Pons (tissue), 1 donor: ENCODE results near the gene ABHD17C.
"Not testable (repeated sequence)": the region's sequence is repeated elsewhere in the genome, so short reads cannot be mapped to it uniquely, and the experiment has no call there.

Source experiments
- DNase-seq: peaks from one replicate; pipeline ENCODE4 v3.0.0-alpha.2; 2016; ENCODE audit warnings: low spot score

The ABHD17C gene

DNA sequence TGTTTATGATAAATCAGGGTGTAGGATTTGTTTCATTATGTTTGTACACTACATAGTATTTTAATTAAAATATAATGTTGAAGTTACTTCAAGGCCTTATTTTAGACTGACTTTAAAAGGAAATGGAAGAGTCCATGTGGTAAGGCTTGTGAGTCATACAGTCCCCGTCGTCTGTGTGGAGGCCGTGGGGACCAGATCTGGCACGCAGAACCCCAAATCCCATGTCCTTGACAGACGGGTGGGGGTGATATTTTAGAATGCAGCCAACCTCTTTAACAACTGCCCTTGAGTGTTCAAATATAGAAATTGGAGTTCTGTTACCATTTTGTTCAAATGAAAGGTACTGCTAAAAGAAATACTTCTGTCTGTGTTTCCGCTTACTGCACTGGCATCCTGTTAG lies 35.8 kb downstream of the ABHD17C start:
- DNase-seq: no peak

DNA sequence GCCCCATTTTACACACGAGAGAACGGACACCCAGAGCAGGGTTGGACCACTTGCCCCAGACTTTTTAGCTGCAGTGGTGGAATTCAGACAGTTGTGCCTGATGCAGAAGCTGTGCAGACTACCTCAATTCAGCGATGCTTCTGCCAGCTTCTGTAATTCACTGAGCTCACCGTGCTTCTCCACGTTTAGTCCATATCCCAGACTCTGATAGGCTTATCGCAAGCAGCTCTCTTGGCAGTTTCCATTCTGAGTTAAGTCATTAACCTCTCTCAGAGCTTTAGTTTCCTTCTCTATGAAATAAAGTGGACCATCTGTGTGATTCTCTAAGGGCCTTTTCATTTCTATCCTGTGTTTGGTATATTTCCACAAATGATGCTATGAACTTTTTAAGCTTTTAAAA lies 37.1 kb downstream of the ABHD17C start:
- DNase-seq: no peak

GRCh38 chr15:80732818-80733217 lies 37.7 kb downstream of the ABHD17C start:
- DNase-seq: no peak

- no peak for DNase-seq
Observed at GRCh38 chr15:80733460-80733859, 38.4 kb downstream of the ABHD17C start.

DNA sequence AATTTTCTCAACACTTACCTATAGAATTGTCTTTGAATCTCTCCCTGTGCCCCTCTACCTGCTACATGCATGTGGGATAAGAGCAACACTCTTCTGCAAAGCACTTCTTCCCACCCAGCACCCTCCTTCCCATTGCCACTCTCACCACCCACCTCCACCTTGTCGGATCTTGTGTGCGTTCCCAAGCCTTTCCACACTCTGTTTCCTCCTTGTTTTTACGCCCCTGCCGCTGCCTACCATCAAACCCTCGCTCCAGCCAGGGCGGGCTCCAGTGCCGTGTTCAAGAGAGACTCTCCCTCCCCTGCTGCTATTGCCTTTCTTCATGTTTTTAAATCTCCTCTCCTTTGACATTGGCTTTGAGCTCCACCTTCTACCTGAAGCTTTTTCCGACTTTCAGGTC lies 40.2 kb downstream of the ABHD17C start:
- no peak for DNase-seq

DNA sequence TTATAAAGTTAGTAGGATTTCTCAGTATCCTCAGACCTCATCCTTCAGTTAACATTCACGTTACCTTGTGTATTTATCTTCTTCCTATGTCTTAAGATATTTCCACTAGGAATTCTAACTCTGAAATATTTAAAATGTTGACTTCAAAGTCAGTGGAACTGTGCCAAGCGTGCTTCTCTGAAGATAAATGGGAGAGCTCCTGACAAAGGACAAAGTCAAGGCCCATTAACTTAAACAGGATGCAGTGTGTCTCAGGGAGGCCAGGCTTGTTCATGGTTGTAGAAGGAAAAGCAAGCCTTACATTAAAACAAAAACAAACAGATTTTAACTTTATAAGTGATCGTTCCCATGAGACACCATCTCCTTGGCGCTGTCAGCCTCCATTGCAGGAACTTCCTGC lies 41.5 kb downstream of the ABHD17C start:
- no peak for DNase-seq

DNA sequence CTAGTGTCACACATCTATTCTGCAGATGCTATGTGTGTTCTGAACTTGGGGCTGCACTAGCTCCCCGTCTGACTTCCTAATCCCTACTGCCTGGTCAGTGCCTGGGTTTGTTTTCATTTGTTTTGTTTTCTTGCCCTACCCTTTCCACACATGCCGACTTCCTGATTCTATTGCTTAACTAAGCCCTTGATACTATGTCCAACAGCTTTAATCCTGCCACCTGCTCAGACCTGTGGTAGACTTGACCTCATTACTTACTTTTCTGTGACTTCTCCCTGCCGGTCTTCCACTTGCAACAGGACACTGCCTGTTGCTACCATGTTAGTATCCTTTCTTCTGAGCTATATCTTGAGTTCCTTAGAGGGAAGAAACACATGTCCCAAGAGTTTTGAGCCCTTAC lies 44.8 kb downstream of the ABHD17C start:
- no peak for DNase-seq

DNA sequence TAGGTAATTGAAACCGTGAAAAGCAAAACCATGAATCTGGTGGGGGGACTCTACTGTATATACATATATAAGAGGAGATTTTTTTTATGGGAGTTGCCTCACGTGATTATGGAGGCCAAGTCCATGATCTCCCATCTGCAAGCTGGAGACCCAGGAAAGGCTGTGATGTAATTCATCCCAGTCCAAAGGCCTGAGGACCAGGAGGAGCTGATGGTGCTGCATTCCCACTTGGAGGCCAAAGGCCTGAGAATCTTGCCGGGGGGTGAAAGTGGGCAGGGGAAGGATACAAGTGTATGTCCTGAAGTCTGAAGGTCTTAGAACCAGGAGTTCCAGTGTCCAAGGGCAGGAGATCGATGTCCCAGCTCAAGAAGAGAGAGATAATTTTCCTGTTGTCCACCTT lies 47.0 kb downstream of the ABHD17C start:
- no peak for DNase-seq

GRCh38 chr15:80743189-80743833 lies 48.2 kb downstream of the ABHD17C start:
- DNase-seq: no peak

DNA sequence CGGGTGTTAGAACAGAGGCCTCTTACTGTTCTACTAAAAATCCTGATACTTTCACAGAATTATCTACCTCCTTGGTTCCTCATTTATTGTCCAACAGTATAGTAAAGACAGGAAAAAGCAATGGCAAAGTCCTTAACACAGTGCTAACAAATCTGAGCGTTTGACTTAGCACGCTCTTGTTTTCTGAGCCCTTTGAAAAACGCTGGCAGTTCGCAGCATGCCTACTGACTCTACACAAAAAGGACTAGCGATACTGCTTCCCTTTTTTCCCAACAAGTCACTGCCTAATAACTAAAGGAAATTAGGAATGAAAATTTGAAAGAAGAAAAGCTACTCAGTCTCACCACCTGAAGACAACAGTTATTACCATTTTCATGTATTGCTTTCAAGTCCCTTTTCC lies 49.3 kb downstream of the ABHD17C start:
- no peak for DNase-seq

DNA sequence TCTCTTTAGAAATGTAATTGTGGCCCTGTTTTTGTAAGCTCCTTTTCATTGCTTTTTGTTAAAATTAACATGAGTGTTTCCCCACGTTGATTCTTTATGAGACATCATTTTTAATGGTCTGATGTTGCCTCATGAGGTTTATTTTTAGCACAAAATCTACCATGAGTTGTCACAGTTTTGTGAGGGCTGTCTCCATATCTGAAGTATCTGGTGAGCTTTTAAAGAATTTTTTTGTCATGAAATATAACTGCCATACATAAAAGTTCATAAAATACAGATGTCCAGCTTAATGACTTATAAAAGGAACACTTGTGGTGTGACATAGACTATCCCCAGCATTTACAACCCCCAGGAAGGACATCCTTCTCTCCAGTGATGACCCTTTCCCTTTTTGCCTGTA lies 49.7 kb downstream of the ABHD17C start:
- no peak for DNase-seq

GRCh38 chr15:80745888-80746287 lies 50.8 kb downstream of the ABHD17C start:
- DNase-seq: no peak

- no peak for DNase-seq
Observed at GRCh38 chr15:80747317-80748053, 52.4 kb downstream of the ABHD17C start.

GRCh38 chr15:80749589-80749988 lies 54.5 kb downstream of the ABHD17C start:
- DNase-seq: no peak

GRCh38 chr15:80750575-80750974 lies 55.5 kb downstream of the ABHD17C start:
- peak; percentile 40 for DNase-seq

DNA sequence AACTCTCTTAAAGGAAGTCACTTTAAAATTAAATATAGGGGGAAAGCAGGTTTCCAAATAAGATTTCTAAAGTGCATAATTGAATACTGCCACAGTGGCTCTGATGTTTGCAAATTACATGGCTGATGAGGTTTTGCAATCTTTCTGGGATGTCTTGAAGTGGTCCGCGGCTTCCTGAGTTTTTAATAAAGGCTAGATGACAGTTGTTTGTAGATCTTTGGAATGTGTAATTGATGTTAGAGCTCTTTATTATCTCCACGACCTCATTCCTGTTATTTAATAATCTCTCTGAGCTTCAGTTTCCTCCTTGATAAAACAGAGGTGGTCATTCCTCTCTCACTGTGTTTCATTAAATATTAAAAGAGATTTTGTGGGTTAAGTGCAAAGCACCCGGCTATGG lies 57.1 kb downstream of the ABHD17C start:
- DNase-seq: no peak

DNA sequence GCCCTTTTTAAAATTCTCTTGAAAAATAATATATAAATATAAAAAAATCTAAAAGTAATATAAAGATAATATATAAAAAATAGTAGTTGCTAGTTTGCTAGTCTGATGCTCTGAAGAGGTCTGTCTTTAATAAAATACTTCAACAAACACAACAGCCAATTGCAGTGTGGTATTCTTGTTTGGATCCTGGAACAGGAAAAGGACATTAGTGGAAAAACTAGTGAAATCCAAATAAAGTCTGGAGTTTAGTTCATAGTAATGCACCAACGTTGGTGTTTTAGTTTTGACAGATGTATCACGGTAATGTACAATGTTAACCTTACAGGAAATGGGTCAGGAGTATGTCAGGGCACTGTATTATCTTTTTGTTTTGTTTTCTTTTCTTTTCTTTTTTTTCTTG lies 58.1 kb downstream of the ABHD17C start:
- DNase-seq: no peak

DNA sequence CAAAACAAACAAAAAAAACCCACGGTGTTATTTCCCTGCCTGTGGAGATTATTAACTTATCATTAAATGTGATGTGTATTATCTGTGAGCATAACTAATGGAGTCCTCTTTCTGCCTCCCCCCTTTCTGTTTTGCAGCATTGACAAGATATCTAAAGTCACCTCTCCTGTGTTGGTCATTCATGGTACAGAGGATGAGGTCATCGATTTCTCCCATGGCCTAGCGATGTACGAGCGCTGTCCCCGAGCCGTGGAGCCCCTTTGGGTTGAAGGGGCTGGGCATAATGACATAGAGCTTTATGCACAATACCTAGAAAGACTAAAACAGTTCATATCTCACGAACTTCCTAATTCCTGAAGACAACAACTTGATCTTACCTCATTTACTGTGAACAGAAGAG lies 58.9 kb downstream of the ABHD17C start:
- no peak for DNase-seq

GRCh38 chr15:80755885-80756284 lies 60.8 kb downstream of the ABHD17C start:
- no peak for DNase-seq

GRCh38 chr15:80758130-80758745 lies 63.1 kb downstream of the ABHD17C start:
- no peak for DNase-seq

DNA sequence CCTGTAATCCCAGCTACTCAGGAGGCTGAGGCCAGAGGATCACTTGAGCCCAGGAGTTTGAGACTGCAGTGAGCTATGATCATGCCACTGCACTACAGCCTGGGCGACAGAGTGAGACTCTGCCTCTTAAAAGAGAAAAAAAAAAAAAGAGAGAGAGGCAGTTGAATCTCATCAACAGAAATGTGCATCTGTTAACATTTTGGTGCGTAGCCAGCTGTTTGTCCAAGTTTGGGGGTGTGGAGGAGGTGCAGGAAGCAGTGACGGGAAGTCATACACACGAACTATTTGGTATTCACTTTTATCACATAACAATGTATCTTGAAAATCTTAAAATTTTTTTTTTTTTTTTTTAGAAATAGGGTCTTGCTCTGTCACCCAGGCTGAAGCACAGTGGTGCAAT lies 65.8 kb downstream of the ABHD17C start:
- no peak for DNase-seq

DNA sequence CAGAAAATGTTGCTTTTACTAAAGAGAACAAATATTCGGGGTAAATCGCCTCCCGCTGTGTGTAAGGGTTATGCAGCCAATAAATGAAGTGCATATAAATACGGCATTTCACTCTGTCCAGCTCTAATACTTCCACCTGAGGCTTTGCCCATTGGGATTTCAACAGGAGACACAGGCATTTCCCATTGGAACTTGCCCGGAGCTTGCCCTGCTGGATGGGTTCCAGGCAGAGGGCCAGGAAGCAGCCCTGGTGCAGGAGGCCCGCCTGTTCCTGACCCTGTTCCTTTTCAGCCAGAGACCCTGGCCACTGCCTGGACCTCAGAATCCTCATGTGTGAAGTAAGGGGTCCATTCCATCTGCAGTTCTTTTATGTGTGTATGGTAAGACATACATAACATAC lies 66.6 kb downstream of the ABHD17C start:
- DNase-seq: no peak

- DNase-seq: not testable (repeated sequence)
Observed at GRCh38 chr15:80763235-80763634, 68.1 kb downstream of the ABHD17C start.

GRCh38 chr15:80764535-80764934 lies 69.4 kb downstream of the ABHD17C start:
- no peak for DNase-seq
